HG03469 (cell line): Measurements from ENCODE around the gene ALG1.
"Not testable (repeated sequence)": the region's sequence is repeated elsewhere in the genome, so short reads cannot be mapped to it uniquely, and the experiment has no call there.

Source experiments
- ATAC-seq: cut with Tn5 transposase; IDR thresholded peaks from one replicate; pipeline ENCODE4 v1.9.1; 2021; ENCODE audit warnings: mild to moderate bottlenecking, moderate library complexity, moderate number of reproducible peaks; ENCODE audit not compliant: unreplicated experiment

Gene ALG1

GRCh38 chr16:5072334-5073278, 963 bp downstream of the ALG1 start:
- ATAC-seq, result no peak

DNA sequence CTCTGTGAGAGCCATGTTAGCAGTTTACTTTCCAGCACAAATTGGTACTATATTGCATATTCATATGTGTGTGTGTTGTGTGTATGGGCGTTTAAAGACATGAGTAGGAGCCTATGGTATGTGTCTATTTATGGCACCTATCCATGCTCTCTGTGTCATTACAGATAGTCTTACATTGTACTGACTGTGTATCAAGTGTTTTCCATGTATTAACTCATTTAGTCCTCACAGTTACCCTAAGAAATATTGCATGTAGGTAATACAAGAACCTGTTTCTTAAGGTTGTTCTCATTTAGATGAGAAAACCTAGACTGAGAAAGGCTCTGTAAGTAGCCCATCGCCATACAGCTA, 1.6 kb downstream of the ALG1 start:
- no peak for ATAC-seq

GRCh38 chr16:5073771-5074170, 2.1 kb downstream of the ALG1 start:
- not testable (repeated sequence) for ATAC-seq

DNA sequence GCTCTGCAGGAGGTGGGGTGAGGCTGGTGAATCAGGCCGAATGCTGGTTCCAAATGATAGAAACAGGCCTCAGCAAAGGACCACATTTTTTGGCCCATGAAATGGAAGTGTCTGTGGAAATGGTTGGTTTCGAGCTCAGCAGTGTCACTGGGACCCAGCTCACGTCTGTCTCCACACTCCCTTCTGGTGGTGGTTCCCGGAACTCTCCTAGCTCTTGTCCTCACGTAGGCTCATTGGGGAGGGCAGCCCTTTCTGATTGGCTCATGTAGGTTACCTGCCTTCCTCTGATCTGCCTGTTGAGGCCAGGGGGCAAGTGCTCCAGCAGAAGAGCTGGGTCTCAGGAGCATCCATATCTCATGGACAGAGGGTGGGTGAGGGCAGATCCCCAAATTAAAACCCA, 4.0 kb downstream of the ALG1 start:
- no peak for ATAC-seq

DNA sequence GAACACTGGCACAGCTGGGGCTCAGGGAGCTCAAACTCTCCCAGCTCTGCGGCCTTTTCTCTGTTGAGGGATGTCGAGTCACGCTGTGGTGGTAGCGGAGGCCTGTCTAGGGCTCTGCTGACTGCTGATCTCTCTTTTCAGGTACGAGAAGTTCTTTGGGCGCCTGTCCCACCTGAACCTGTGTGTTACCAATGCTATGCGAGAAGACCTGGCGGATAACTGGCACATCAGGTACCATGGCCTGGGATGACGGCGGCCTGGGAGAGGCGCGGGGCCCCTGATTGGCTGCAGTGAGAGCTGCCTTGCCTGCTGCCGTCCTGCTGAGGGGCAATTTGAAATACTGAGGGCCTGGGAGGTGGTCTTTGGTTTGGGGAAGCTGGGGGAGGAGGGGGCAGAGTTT, 5.7 kb downstream of the ALG1 start:
- ATAC-seq, result no peak

GRCh38 chr16:5078626-5079025, 7.0 kb downstream of the ALG1 start:
- no peak for ATAC-seq

DNA sequence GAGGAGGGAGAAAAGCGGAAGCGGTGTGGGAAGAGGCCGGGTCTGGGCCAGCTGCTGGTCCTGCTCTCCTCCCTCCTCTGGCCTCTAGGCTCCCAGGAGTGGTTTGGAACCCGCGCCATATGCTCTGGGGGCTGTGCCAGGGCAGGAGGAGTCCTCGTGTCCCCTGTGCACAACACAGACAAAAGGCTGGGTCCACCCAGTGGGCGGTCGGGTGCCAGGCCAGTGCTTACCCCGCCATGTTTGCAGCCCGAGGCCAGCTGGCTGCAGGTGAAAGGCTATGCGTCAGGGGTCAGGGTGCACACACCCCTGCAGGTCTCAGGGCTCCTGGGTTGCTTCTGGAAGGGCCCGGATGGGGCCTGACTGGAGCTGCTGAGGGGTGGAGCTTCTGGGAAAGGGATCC, 8.8 kb downstream of the ALG1 start:
- ATAC-seq, result not testable (repeated sequence)

DNA sequence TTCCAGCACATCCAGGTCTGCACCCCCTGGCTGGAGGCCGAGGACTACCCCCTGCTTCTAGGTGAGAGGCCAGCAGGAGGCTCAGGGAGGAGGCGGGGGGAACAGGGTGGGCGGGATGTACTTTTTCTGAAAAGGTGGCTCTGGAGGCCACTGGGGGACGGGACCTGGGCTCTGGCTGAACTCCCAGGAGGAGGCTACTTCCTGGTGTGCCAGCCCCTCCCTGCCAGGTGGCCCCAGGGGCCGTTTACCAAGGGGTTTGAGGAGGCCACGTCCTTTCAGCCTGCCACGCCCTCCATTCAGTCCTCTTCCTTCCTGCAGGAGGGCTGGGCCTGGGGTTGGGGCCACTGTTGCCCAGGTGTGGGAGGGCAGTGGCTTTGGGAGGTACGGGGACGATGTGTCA, 9.4 kb downstream of the ALG1 start:
- not testable (repeated sequence) for ATAC-seq

DNA sequence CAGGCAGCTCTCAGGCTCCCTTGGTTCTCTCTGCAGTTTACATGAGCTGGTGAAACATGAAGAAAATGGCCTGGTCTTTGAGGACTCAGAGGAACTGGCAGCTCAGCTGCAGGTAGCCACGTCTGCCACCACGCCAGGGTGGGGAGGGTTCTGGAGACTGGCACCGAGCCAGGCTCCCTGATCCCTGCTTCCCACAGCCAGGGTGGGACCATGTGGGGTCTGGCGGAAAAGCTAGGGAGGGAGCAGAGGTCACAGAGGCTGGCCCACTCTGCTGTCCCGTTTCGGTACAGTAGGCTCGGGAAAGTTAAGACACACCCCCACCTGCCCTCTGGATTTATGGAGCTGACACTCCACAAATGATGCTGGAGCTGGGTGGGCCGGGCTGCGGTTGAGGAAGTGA, 12.0 kb downstream of the ALG1 start:
- ATAC-seq, result not testable (repeated sequence)

DNA sequence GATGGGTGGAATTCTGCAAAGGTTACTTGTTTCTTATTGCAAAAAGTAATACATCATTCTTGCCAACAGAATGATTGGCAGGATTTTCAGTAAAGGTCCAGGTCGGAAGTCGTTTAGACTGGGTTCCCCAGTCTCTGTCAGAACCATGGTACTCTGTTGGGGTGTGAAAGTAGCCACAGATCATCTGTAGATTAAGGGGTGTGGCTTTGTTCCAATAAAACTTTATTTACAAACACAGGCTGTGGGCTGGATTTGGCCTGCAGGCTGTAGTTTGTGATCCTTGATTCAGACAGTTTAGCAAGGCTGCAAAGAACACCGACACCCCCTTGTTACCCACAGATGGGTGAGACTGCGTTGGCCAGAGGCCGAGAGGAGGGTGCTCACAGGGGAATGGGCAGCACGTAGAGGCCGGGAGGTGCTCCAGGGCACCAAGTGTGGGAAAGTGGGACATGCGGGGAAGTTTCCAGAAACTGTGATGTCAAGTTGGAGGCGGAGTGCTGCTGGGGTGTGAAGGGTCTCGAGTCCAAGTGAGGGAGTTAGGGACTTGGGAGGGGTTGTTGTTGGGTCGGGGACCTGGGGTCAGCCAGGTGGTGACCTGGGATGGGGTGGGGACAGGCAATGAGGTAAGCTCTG, 12.6 kb downstream of the ALG1 start:
- ATAC-seq, result not testable (repeated sequence)

- ATAC-seq, result not testable (repeated sequence)
Observed at GRCh38 chr16:5084802-5085201, 13.2 kb downstream of the ALG1 start.

DNA sequence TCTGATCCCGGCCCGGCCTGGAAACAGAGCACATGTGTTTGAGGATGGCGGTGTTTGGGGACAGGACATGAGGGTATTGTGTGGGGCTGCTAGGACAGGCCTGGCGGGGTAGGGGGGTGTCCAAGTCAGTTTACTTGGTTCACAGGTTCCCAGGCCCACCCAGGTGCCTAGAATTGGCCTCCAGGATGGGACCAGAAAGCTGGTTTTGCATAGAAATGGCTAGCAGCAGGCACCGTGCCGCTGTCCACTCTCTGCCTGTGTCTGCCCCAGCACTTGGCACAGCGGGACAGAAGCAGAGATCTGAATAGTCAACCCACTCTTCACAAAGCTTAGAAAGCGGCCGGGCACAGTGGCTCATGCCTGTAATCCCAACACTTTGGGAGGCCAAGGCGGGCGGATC, 14.1 kb downstream of the ALG1 start:
- not testable (repeated sequence) for ATAC-seq

GRCh38 chr16:5088086-5088790, 16.6 kb downstream of the ALG1 start:
- not testable (repeated sequence) for ATAC-seq

DNA sequence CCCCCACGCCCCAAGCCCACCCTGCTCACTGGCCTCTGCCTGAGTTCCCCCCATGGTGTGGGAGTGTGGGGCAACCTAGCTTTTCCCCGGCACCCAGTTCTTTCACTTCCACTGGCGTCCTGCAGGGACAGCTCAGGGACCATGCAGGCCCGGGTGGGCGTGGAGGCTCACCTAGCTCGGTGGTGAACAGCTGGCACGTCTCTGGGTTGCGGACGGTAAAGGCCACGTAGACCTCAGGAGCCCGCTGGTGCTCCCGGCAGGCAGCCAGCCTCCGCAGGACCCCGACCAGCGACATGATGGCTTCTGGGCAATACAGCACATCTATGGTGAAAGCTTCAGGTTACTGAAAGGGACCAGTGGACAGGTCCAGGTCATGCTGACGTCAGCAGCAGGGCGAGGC, 17.3 kb downstream of the ALG1 start:
- ATAC-seq, result not testable (repeated sequence)

GRCh38 chr16:5089911-5090555, 18.4 kb downstream of the ALG1 start:
- ATAC-seq, result not testable (repeated sequence)

DNA sequence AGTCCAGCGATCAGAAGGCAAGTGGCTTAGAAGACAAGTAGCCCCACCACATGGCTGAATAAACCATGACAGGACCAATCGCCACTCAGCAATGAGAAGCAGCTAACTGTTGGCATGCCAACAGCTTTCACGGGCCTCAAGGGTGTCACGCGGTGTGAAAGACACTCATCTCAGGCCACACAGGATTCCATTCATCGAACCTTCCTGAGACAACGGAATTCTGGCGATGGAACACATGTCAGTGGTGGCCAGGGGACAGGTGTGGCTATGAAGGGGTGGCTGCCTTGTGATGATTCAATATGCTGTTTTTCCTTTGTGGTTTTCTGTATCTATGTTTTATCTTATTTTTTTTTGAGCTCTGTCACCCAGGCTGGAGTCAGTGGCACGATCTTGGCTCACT, 18.9 kb downstream of the ALG1 start:
- not testable (repeated sequence) for ATAC-seq

GRCh38 chr16:5093081-5093480, 21.4 kb downstream of the ALG1 start:
- not testable (repeated sequence) for ATAC-seq

GRCh38 chr16:5093746-5094145, 22.1 kb downstream of the ALG1 start:
- not testable (repeated sequence) for ATAC-seq

GRCh38 chr16:5095145-5095830, 23.6 kb downstream of the ALG1 start:
- not testable (repeated sequence) for ATAC-seq

- not testable (repeated sequence) for ATAC-seq
Observed at GRCh38 chr16:5096437-5097060, 24.9 kb downstream of the ALG1 start.
